Natural killer cell (primary cell): ENCODE data around the gene HSPBP1. TPM values are rescaled to one million over a fixed set of nuclear protein-coding genes. Genes with fewer than 3 reads are reported as not detected.
A peak's percentile ranks its signal among the peaks of the same experiment; 100 is the strongest.

Experiments used
- ATAC-seq, 3 donors: fragments of 150-1000 bp in 2 of 3; fragments of 200-7000 bp in 1 of 3; cut with Tn5 transposase; 1 replicate in 1 of 3; 2 replicates in 2 of 3; pipeline ENCODE4 v1.10.0; 2021; ENCODE audit warnings: mild to moderate bottlenecking in 2 of 3, moderate library complexity in 2 of 3
- DNase-seq, 2 donors: peaks; one replicate each; pipeline versions ENCODE4 v3.0.0 to v3.0.0-alpha.2; 2013 to 2021; ENCODE audit warnings: mixed read lengths in 1 of 2
- H3K27ac ChIP-seq: one replicate; pipeline ENCODE4 v1.5.1; 2013; ENCODE audit warnings: mild to moderate bottlenecking, low read length
- H3K27me3 ChIP-seq: one replicate; pipeline ENCODE4 v1.6.1; 2013; ENCODE audit warnings: low read length; ENCODE audit not compliant: control insufficient read depth, insufficient read depth
- H3K36me3 ChIP-seq: one replicate; pipeline ENCODE4 v1.6.1; 2013; ENCODE audit warnings: low read length; ENCODE audit not compliant: control insufficient read depth, insufficient read depth
- H3K4me1 ChIP-seq: one replicate; pipeline ENCODE4 v1.6.1; 2013; ENCODE audit warnings: low read length; ENCODE audit not compliant: control insufficient read depth, insufficient read depth
- H3K4me3 ChIP-seq: one replicate; pipeline ENCODE4 v1.5.1; 2013; ENCODE audit warnings: low read length
- H3K9me3 ChIP-seq: one replicate; pipeline ENCODE4 v1.6.1; 2013; ENCODE audit warnings: low read length; ENCODE audit not compliant: control insufficient read depth, insufficient read depth
- H3K27ac Mint-ChIP-seq, 2 donors: one replicate each; pipeline ENCODE4 v1.8.0; 2022; ENCODE audit warnings: mild to moderate bottlenecking in 2 of 2, mixed read lengths in 2 of 2, moderate library complexity in 1 of 2
- H3K27me3 Mint-ChIP-seq, 2 donors: one replicate each; pipeline ENCODE4 v1.8.0; 2022; ENCODE audit warnings: low read depth in 2 of 2, mixed read lengths in 2 of 2
- H3K36me3 Mint-ChIP-seq: one replicate; pipeline ENCODE4 v1.8.0; 2022; ENCODE audit warnings: mixed read lengths
- H3K4me1 Mint-ChIP-seq, 2 donors: one replicate each; pipeline ENCODE4 v1.8.0; 2022; ENCODE audit warnings: mixed read lengths in 2 of 2
- H3K4me3 Mint-ChIP-seq: one replicate; pipeline ENCODE4 v1.8.0; 2022; ENCODE audit warnings: mild to moderate bottlenecking, moderate library complexity, mixed read lengths
- H3K9me3 Mint-ChIP-seq, 2 donors: one replicate each; pipeline ENCODE4 v1.8.0; 2022; ENCODE audit warnings: mixed read lengths in 2 of 2
- WGBS: methylation state at CpG from one replicate; pipeline ENCODE4 v1.1.7; 2013; ENCODE audit warnings: missing lambda C conversion rate; ENCODE audit not compliant: insufficient coverage; 5-methylcytosine and 5-hydroxymethylcytosine counted together
- intact Hi-C: fragments of 100-400 bp; cut with micrococcal nuclease; formaldehyde crosslinking; loops from one replicate; pipeline ENCODE4 v1.14.2; 2022
- total RNA-seq, 4 donors: library from RNA; stranded (reverse); fragments of 120-200 nt in 1 of 4; gene quantifications; one replicate each; pipeline versions ENCODE4 v1.2.3 to v1.2.4, GENCODE V29; 2013 to 2022
- TF ChIP-seq, protein P1 (sequence below): fragments of 200-600 bp; IDR thresholded peaks from one replicate; pipeline ENCODE4 v1.8.0; 2022; ENCODE audit warnings: antibody characterized with exemption

Gene HSPBP1
- total RNA-seq, 3 donors from 2014 or later (not counting 1 experiment from before 2014, with no cell fraction given) = 17.1 to 19.5 (median 18.5) TPM

DNA sequence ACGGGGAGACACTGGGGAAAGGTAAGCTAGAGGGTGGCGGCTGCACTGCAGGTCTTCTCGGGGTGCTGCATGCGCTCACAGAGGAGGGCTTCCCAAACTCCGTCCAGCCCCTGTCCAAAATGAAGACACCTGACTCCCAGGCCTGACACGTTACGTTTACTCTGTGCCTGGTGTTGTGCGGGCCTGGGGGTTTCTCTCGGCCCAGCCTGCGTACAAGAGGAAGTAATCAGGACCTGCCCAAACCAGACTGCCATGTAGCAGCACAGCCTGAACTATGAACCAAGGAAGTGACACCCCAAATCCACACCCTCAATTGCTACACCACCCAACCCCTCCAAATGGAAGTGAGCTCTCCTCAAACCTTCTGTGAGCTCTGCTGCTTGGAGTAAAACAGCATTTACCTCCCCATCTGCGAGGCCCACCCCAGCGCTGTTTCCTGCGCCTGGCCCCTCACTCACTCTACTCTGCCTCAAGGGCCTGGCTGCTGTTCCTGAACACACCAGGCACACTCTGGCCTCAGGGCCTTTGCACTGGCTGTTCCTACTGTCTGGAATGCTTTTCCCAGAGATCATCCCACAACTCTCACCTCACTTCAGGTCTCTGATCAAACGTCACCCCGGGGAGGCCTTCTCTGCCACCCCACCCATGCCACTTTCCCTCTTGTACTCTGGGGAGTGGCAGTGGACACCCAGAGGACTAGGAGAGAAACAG lies 3.0 kb downstream of the HSPBP1 start:
- Histone ChIP-seq H3K4me3 (no peak overlapping the region), H3K9me3 (no peaks in the 10 kb centered on the region), H3K36me3 (peaks cover 18% of the 10 kb centered on the region), H3K27ac (peak overlapping the region; percentile 90), H3K27me3 (no peaks in the 10 kb centered on the region), H3K4me1 (peaks cover 52% of the 10 kb centered on the region)
- ATAC-seq (peak; percentile 20 to 47 (median 25)), DNase-seq (peak in 1 of 2 donors; percentile 59)
- Mint-ChIP-seq H3K4me3 (peak overlapping the region; percentile 69), H3K9me3 (no peaks in the 10 kb centered on the region), H3K36me3 (peaks cover 7% of the 10 kb centered on the region), H3K27me3 (no peaks in the 10 kb centered on the region), H3K27ac (peak overlapping the region; percentile 91 to 98), H3K4me1 (peaks cover 32 to 42% of the 10 kb centered on the region in 2 donors)
- intact Hi-C loops = no loop called here
- TF ChIP-seq, protein P1, sequence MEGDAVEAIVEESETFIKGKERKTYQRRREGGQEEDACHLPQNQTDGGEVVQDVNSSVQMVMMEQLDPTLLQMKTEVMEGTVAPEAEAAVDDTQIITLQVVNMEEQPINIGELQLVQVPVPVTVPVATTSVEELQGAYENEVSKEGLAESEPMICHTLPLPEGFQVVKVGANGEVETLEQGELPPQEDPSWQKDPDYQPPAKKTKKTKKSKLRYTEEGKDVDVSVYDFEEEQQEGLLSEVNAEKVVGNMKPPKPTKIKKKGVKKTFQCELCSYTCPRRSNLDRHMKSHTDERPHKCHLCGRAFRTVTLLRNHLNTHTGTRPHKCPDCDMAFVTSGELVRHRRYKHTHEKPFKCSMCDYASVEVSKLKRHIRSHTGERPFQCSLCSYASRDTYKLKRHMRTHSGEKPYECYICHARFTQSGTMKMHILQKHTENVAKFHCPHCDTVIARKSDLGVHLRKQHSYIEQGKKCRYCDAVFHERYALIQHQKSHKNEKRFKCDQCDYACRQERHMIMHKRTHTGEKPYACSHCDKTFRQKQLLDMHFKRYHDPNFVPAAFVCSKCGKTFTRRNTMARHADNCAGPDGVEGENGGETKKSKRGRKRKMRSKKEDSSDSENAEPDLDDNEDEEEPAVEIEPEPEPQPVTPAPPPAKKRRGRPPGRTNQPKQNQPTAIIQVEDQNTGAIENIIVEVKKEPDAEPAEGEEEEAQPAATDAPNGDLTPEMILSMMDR = no peak
- WGBS = 68% methylated on average over 15 of the region's 15 CpGs

DNA sequence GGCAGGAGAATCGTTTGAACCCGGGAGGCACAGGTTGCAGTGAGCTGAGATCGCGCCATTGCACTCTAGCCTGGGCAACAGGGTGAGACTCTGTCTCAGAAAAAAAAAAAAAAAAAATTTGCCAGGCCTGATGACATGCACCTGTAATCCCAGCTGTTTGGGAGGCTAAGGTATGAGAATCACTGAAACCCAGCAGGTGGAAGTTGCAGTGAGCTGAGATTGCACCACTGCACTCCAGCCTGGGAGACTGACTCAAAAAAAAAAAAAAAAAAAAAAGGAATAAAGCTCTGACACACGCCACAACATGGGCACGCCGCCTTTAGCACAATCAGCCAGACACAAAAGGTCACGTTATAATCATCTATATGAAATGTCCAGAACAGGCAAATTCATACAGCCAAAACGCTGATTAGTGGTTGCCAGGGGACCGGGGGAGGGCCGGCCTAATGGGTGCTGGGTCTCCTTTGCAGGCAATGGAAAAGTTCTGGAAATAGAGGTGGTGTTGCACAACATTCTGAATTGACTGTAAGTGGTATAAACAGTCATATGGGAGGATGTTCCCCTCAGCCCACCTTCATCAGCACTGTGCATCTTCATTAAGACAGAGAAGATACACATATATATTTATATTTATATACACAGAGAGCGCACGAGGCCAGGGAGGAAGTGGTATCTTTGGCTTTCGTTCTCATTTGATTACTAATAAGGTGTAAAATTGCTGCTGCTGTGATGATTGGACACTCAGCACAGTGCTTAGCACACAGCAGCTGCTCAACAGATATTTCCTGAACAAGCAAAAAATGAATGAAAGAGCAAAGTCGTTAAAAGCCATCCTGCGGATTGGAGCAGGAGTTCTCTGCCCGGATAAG lies 3.8 kb downstream of the HSPBP1 start:
- Histone ChIP-seq H3K9me3 (no peaks in the 10 kb centered on the region), H3K27me3 (no peaks in the 10 kb centered on the region), H3K27ac (peak overlapping the region; percentile 90), H3K4me3 (no peak overlapping the region), H3K36me3 (peaks cover 19% of the 10 kb centered on the region), H3K4me1 (peaks cover 52% of the 10 kb centered on the region)
- DNase-seq = peak in 1 of 2 donors; percentile 70
- H3K36me3 Mint-ChIP-seq = peaks cover 8% of the 10 kb centered on the region
- no peaks in the 10 kb centered on the region for H3K27me3 Mint-ChIP-seq
- 55% methylated on average over 17 of the region's 17 CpGs for WGBS
- H3K9me3 Mint-ChIP-seq = no peaks in the 10 kb centered on the region
- peaks cover 28 to 38% of the 10 kb centered on the region in 2 donors for H3K4me1 Mint-ChIP-seq
- intact Hi-C loops = no loop called here
- peak; percentile 28 to 60 (median 42) for ATAC-seq
- TF ChIP-seq, protein P1 = no peak
- H3K4me3 Mint-ChIP-seq = peak overlapping the region; percentile 69
- H3K27ac Mint-ChIP-seq = peak overlapping the region; percentile 91 to 98

DNA sequence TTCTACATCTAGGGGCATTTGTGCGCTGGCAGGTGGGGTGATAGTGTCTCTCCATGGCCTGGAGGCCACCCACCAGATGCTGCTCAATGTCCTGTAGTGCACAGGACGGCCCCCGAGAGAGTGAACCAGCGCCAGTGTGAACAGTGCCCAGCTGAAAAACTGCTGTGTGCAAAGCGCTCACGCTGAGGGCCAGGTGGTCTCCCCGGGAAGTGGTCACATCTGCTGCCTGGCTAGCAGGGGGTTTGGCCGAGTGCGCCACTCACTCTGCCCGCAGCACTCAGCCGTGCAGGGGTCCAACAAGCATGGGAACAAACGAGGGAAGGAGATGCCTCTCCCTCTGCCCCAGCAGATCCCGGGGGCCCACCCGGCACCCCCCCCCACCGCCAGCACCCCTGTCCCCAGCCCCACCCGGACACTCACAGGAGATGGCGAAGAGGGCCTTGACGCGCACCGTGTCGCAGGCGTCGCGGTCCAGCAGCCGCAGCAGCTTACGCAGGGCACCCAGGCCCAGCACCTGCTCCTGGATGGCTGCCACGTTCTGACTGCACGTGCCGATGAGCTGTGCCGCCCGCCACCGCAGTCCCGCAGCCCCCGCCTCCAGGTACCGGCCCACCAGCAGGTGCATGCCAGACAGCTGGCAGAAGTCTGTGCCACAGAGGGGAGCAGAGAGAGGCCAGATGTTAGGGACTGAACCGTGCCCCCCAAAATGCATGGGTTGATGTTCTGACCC lies 5.8 kb downstream of the HSPBP1 start:
- Mint-ChIP-seq H3K9me3 (no peaks in the 10 kb centered on the region), H3K27me3 (no peaks in the 10 kb centered on the region), H3K4me1 (peaks cover 15 to 19% of the 10 kb centered on the region in 2 donors), H3K27ac (peak overlapping the region in 1 of 2 donors; percentile 26), H3K36me3 (peaks cover 8% of the 10 kb centered on the region), H3K4me3 (no peak overlapping the region)
- no peak for DNase-seq
- intact Hi-C loops = no loop called here
- TF ChIP-seq, protein P1 = no peak
- H3K27ac ChIP-seq = no peak overlapping the region
- peaks cover 36% of the 10 kb centered on the region for H3K4me1 ChIP-seq
- no peaks in the 10 kb centered on the region for H3K27me3 ChIP-seq
- peaks cover 19% of the 10 kb centered on the region for H3K36me3 ChIP-seq
- no peak overlapping the region for H3K4me3 ChIP-seq
- ATAC-seq = no peak
- no peaks in the 10 kb centered on the region for H3K9me3 ChIP-seq
- 96% methylated on average over 33 of the region's 36 CpGs for WGBS
